Islet precursor cell (in vitro differentiated cells): ENCODE measurements around the gene YWHAG.
A peak's percentile ranks its signal among the peaks of the same experiment; 100 is the strongest.
"Not testable (repeated sequence)": the region's sequence is repeated elsewhere in the genome, so short reads cannot be mapped to it uniquely, and the experiment has no call there.

ENCODE experiments used
- DNase-seq: peaks from one replicate; pipeline ENCODE4 v3.0.0-alpha.2; 2018

Gene YWHAG

GRCh38 chr7:76358481-76359110 is at the start of gene YWHAG:
YWHAG (minus strand) TSS chr7:76358991; CDS start chr7:76358808, 183 bp downstream.
- DNase-seq: peak; percentile 93

GRCh38 chr7:76408121-76408560 is 49.4 kb upstream of the YWHAG start:
- DNase-seq: no peak

DNA sequence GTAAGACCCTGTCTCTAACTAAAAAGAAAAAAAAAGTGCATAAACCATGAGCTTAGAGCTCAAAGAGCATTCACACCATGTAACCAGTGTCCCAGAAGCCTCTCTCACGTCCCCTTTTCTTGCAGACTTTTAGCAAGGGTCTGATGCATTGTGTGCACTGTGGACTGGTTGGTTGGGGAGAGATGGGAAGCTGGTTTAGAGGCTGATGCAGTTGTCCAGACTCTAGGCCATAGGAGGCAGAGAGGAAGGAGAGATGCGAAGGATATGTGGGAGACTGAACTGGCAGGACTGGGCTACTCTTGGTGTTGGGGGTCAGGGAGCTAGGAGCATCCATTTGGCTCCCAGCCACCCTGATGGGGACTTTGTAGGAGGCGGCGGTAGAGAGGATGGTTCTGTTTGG is 48.9 kb upstream of the YWHAG start:
- DNase-seq: no peak

GRCh38 chr7:76405738-76406137 is 46.9 kb upstream of the YWHAG start:
- DNase-seq: no peak

- no peak for DNase-seq
Observed at GRCh38 chr7:76403780-76404494, 45.1 kb upstream of the YWHAG start.

DNA sequence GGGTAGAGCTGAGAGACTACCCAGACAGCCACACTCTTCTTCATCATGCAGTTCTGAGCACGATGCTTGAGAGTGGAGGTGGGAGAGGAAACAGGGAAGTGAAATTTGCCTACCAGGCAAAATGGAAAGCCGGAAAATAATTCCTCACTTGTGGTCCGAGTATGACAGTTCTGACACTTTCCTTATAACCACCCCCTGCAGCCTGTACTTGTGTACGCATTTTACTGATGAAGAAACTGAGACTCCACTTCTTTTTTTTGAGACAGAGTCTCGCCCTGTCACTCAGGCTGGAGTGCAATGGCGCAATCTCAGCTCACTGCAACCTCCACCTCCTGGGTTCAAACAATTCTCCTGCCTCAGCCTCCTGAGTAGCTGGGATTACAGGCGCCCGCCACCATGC is 44.3 kb upstream of the YWHAG start:
- DNase-seq: not testable (repeated sequence)

DNA sequence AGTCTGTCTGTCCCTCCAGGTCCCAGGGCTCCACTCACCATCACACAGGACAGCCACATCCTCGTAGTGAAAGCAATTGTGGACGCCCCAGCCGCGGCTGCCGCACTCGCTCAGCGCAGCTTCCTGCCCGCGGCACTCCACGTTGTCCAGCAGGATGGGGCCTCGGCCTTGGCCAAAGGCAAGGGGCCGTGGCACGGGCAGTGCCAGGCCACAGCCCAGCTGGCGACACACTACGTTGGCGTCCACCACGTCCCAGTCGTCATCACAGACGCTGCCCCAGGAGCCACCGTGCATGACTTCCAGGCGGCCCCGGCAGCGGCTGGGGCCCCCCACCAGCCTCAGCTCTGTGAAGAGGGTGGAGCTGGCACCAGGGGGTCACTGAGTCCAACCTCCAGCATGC is 41.5 kb upstream of the YWHAG start:
- no peak for DNase-seq

DNA sequence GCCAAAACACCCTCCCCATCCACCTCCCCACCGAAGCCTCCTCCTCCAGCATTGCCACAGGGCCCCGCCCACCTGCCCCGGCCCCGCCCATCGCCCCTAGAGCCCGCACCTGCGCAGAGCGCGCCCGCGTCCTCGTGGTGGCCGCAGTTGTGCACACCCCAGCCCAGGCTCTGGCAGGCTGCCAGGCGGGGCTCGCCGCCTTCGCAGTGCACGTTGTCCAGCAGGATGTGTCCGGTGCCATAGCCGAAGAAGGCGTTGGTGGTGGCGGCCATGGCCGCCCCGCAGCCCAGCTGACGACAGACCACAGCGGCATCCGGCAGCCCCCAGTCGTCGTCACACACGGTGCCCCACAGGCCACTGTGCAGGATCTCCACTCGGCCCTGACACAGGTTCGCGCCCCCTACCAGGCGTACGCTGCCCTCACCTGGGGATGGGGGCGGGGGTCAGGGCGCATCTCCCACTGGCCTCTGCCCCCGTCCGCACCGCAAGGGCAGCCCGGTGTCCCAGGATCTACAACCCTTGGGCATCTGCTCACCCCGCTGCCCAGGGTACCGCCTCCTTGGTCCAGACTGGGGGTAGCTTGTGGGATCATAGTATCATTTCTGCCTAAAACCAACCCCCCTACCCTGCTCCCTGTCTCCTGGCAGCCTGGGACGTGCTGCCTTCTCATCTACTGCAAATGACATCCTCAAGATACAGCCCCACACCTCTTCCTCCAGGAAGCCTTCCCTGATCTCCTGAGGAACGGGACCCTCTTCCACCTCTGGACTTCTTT is 38.8 kb upstream of the YWHAG start:
- peak; percentile 73 for DNase-seq

- DNase-seq: no peak
Observed at GRCh38 chr7:76396864-76397263, 38.1 kb upstream of the YWHAG start.

DNA sequence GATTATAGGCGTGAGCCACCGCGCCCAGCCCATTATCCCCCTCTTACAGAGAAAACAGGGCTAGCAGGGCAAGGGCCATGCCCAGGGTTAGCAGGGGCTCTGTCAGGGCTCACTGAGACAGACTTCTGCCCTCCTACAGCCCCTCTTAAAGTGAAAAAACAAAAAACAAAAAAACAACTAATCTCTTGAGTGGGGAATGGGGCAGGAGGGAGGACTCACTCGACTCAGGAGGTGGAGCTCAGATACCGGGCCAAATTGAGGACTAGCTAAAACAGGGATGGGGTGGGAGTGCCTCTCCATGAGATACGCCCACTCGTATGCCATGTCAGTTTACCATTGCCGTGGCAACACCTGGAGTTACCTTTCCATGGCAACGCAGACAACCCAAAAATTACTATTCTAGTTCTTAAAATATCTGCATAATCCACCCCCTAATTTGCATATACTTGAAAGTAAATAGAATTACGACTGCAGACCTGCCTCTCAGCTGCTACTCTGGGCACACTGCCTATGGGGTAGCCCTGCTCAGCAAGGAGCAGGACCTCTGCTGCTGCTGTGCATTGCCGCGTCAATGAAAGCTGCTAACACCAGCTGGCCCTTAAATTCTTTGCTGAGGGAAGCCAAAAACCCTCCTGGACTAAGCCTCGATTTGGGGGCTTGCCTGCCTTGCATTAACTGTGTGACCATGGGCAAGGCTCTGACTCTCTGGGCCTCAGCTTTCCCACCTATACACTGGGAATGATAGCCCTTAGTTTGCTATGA is 37.4 kb upstream of the YWHAG start:
- DNase-seq: no peak

DNA sequence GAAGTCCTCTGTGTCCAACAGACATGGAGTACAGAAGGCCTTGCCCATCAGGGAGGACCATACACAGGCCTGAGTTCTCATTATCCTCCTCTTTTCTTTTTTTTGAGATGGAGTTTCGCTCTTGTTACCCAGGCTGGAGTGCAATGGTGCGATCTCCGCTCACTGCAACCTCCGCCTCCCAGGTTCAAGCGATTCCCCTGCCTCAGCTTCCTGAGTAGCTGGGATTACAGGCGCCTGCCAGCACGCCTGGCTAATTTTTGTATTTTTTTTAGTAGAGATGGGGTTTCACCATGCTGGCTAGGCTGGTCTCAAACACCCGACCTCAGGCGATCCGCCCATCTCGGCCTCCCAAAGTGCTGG is 36.8 kb upstream of the YWHAG start:
- DNase-seq: not testable (repeated sequence)

DNA sequence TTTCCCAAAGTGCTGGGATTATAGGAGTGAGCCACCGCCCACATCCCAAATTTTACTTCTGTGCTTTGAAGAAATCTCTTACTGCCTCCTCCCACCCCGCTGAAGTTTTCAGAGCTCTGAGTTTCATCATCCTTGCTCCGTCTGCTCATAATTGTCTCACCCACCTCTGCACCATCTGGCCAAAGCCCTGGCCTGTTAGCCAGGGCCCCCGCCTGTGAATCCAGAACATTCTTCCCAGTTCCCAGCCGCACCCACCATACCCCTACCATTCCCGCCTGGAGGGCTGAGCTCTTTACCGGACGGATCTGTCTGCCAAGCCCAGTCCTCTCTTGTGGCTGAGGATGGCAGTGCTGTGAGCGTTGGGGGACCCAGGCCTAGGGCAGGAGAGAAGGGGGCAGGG is 36.2 kb upstream of the YWHAG start:
- DNase-seq: no peak

DNA sequence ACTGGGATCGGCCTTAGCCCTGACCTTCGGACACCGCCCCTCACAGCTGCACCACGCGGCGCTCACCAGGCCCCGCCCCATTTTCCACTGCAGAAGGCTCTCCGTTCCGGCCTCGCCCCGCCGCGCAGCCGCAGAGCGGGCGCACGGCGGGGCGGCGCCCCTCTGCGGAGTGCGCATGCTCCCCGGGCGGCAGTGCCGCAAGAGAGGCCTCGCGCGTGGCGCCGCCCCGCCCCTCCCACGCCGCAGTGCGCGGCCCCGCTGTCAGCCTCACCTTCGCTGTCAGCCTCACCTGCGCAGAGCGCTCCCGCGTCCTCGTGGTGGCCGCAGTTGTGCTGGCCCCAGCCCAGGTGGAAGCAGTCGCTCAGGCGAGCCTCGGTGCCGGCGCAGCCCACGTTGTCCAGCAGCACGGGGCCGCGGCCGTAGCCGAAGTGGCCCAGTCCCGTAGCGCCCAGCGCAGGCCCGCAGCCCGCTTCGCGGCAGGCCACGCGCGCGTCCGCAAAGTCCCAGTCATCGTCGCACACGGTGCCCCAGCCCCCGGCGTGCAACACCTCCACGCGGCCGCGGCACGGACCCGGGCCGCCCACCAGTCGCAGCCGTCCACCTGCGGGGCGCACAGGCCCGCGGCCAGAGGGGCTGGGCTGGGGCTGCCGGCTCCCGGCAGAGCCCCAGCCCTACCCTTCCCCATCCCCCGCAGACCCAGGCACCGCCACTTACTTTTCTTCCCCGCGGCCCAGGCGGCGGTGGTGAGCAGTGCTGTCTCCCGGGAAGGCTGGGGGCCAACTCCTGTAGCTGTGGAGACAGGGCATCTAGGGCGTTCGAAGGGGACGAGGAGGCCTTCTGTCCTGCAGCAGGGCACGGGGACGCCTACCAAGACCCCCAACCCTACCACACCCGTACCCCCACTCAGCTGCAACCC is 34.6 kb upstream of the YWHAG start:
- peak; percentile 94 for DNase-seq

GRCh38 chr7:76392531-76393115 is 33.8 kb upstream of the YWHAG start:
- DNase-seq: no peak

DNA sequence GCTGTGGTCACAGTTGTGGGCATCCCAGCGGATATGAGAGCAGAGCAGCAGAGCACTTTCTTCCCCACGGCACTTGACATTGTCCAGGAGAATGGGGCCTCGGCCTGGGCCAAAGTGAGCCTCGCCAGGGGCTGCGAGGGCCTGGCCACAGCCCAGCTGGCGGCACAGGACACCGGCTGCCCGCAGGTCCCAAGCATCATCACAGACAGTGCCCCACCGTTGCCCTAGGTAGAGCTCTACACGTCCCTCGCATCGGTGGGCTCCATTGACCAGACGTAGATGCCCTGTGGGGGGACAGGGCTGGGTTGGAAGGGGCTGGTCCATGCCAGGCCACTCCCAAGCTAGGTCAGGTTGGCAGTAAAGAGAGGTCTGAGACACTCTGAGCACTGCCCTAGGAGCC is 31.3 kb upstream of the YWHAG start:
- no peak for DNase-seq

GRCh38 chr7:76387789-76388188 is 29.0 kb upstream of the YWHAG start:
- DNase-seq: not testable (repeated sequence)

DNA sequence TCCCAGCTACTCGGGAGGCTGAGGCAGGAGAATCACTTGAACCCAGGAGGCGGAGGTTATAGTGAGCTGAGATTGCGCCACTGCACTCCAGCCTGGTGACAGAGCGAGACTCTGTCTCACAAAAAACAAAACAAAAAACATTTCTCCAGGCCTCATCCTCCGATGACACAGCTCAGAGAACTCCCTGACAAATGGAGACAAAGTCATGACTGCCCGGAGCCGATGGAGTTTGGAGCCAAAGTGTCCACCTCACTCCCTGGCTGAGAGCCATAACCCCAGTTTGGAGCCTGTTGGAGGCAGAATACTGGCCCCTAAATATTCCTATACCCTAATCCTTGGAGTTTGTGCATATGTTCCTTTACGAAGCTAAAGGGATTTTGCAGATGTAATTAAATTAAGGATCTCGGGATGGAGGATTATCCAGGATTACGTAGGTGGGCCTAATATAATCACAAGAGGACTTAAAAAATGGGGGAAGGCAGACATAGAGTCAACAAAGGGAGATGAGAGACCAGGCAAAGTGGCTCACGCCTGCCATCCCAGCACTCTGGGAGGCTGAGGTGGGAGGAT is 28.0 kb upstream of the YWHAG start:
- no peak for DNase-seq

DNA sequence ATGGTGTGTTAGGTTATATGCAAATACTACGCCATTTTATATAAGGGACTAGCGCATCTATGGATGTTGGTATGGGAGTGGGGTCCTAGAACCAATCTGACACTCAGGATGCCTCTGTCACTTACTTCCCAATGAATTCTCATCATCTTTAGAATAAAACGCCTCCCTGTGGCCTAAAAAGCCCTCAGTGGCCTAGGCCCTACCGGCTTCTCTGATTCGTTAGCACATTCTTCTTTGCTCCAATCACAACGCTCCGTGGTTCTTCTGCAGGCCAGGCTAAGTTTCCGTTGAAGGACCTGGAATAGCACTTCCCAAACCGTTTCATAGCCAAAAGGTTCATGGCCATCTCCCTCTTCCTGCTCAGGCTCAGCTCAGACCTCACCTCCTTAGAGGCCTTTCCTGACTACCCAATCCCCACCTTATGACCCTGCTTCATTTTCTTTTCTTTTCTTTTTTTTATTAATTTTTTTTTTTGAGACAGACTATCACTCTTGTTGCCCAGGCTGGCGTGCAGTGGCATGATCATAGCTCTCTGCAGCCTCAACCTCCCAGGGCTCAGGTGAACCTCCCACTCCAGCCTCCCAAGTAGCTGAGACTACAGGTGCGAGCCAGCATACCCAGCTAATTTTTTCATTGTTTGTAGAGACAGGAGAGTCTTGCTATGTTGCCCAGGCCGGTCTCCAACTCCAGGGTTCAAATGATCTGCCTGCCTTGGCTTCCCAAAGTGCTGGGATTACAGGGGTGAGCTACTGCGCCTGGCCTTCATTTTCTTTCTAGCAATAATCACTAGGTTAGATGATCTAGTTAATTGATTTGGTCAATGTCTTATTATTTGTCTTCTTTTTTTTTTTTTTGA is 24.5 kb upstream of the YWHAG start:
- DNase-seq: peak; percentile 80

- DNase-seq: no peak
Observed at GRCh38 chr7:76381814-76382213, 23.0 kb upstream of the YWHAG start.

- no peak for DNase-seq
Observed at GRCh38 chr7:76380623-76380966, 21.8 kb upstream of the YWHAG start.
